T1000 (cell line): Measurements from ENCODE around the gene FGF1.

Experiments used
- DNase-seq: peaks from one replicate; lab custom pipeline; 2025; ENCODE audit warnings: mixed read lengths; lab: John Stamatoyannopoulos, UW

FGF1 gene

DNA sequence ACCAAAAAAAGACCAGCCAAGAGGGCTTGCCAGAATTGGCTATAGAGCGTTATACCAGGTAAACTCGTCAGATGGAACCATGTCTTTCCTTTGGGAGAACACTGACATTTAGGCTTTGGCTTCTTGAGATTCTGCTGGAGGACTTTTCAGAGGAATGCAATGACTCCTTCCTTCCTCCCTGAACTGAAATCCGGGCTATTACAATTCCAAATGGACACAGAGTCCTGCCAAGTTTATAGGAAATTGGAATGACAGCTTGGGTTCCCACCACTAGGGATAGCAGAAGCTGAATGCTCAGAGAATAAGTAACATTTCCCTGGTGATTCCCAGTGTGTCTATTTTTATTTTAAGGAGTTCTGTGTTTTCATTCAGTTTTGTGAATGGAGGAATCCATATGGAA lies 143.0 kb downstream of the FGF1 start:
- DNase-seq = no peak
